GM10248 (cell line): Measurements from ENCODE around the gene SLC44A4.

ENCODE experiments used
- CTCF ChIA-PET: fragments of 300-600 bp; sonication (Branson Sonifier 250); formaldehyde crosslinking; extraction: SDS; loops from one replicate; lab custom pipeline; 2021; ENCODE audit warnings: antibody characterized with exemption; lab: Yijun Ruan, JAX
- POLR2A ChIA-PET: fragments of 350-650 bp; sonication (Branson Sonifier 250); formaldehyde crosslinking; extraction: SDS; loops from one replicate; lab custom pipeline; 2020; ENCODE audit warnings: antibody characterized with exemption; lab: Yijun Ruan, JAX
- DNase-seq: peaks from one replicate; pipeline ENCODE4 v3.0.0; 2012; ENCODE audit errors: extremely low spot score
- TF ChIP-seq, protein P1 (sequence below): IDR thresholded peaks from 2 replicates; pipeline ENCODE4 v1.5.1; 2012; ENCODE audit warnings: mild to moderate bottlenecking, low read depth; ENCODE audit errors: extremely low read depth, missing control alignments, control extremely low read depth

The SLC44A4 gene

DNA sequence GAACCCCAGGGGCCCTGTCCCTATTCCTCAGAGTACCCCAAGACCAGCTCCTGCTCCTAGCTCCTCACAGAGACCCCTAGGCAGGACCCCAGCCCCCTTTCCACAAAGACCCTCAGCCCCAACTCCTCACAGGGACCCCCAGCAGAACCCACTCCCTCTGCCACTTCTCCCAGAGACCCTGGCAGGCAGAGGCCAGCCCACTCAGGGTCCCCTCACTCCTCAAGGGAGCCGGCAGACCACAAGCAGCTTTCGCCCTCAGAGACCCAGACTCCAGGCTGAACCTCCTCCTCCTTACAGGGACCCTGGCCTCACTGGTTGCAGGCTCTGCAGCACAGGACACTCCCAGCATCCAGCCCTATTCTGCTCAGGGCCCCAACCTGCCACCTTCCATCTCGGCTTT, 575 bp downstream of the SLC44A4 start:
- ChIA-PET CTCF (interaction anchor here (1.6 kb wide), 1 partner anchor 74 kb away, joined by 4 read pairs; no protein-coding TSS in a partner anchor), POLR2A (no interaction called here)
- no peak for DNase-seq
- TF ChIP-seq, protein P1, sequence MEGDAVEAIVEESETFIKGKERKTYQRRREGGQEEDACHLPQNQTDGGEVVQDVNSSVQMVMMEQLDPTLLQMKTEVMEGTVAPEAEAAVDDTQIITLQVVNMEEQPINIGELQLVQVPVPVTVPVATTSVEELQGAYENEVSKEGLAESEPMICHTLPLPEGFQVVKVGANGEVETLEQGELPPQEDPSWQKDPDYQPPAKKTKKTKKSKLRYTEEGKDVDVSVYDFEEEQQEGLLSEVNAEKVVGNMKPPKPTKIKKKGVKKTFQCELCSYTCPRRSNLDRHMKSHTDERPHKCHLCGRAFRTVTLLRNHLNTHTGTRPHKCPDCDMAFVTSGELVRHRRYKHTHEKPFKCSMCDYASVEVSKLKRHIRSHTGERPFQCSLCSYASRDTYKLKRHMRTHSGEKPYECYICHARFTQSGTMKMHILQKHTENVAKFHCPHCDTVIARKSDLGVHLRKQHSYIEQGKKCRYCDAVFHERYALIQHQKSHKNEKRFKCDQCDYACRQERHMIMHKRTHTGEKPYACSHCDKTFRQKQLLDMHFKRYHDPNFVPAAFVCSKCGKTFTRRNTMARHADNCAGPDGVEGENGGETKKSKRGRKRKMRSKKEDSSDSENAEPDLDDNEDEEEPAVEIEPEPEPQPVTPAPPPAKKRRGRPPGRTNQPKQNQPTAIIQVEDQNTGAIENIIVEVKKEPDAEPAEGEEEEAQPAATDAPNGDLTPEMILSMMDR: no peak

GRCh38 chr6:31877651-31878161, 1.1 kb downstream of the SLC44A4 start:
- DNase-seq: no peak
- CTCF ChIA-PET: interaction anchor here (1.6 kb wide), 1 partner anchor 75 kb away, joined by 4 read pairs; no protein-coding TSS in a partner anchor
- TF ChIP-seq, protein P1: no peak
- POLR2A ChIA-PET: no interaction called here

- ChIA-PET CTCF (interaction anchor here (0.9 to 2.3 kb wide), 3 partner anchors 11 to 75 kb away, joined by 3 to 12 read pairs (median 4); no protein-coding TSS in a partner anchor), POLR2A (interaction anchor here (0.5 to 0.6 kb wide), 2 partner anchors 215 to 381 kb away, joined by 3 read pairs; no protein-coding TSS in a partner anchor)
- TF ChIP-seq, protein P1: no peak
- DNase-seq: no peak
Measured at GRCh38 chr6:31877125-31877650, 1.6 kb downstream of the SLC44A4 start.

DNA sequence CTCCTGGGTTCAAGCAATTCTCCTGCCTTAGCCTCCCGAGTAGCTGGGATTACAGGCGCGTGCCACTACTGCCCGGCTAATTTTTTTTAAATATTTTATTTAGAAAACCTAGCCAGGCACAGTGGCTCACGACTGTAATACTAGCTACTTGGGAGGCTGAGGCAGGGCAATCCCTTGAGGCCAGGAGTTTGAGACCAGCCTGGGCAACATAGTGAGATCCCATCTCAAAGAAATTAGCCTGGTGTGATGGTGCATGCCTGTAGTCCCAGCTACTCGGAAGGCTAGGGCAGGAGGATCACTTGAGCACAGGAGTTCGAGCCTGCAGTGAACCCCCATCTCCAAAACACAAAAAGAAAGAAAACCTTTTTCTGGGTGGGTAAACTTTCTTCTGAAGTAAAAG, 2.4 kb downstream of the SLC44A4 start:
- DNase-seq: no peak
- ChIA-PET CTCF (interaction anchor here (0.9 to 2.3 kb wide), 5 partner anchors 7 to 76 kb away, joined by 3 to 12 read pairs (median 4); no protein-coding TSS in a partner anchor), POLR2A (interaction anchor here (0.6 to 1.0 kb wide), 2 partner anchors 14 to 214 kb away, joined by 3 read pairs; partner anchors contain the start of gene NEU1)
- TF ChIP-seq, protein P1: no peak

- CTCF ChIA-PET: interaction anchor here (1.4 to 2.3 kb wide), 3 partner anchors 8 to 12 kb away, joined by 3 to 12 read pairs (median 11); no protein-coding TSS in a partner anchor
- TF ChIP-seq, protein P1: no peak
- POLR2A ChIA-PET: interaction anchor here (1.0 kb wide), 1 partner anchor 13 kb away, joined by 3 read pairs; the partner anchor contains the start of gene NEU1
- no peak for DNase-seq
Measured at GRCh38 chr6:31875877-31876276, 2.9 kb downstream of the SLC44A4 start.

DNA sequence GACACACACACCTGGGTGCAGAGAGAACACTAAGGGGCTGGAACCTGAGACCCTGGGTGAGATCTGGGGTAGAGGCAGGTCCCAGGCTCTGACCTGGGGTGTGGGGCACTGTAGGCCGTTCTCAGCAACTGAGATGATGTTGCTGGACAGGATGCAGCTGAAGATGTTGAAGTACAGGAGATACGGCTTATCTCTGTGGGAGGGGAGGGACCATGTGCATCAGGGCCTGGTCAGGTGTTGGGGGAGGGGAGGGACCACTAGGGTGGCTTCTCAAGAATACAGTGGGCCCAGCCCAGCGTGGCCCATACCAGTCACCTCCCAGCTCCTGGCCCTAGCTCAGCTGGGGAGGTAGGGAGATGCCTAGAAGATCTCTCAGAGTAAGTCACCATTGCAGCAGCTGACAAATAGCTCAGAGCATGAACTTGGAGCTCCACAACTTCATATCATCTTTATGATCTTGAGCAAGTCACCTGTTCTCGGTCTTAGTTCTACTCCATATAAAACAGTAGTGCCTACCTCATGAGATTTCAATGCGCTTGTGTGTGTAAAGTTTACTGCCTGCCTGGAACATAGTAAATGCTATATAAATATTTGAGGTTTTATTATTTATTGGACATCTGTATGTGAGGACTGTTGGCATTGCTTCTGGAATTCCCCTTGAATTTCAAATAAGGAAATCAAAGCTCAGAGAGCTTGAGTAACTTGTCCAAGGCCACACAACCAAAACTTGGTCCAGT, 3.8 kb downstream of the SLC44A4 start:
- ChIA-PET CTCF (interaction anchor here (1.3 to 2.3 kb wide), 5 partner anchors 8 to 16 kb away, joined by 3 to 12 read pairs (median 3); partner anchors contain the start of gene NEU1), POLR2A (interaction anchor here (2.0 kb wide), 1 partner anchor 12 kb away, joined by 6 read pairs; the partner anchor contains the start of gene NEU1)
- DNase-seq: no peak
- TF ChIP-seq, protein P1: no peak
